ENCODE data around the gene PLGRKT.

DNA sequence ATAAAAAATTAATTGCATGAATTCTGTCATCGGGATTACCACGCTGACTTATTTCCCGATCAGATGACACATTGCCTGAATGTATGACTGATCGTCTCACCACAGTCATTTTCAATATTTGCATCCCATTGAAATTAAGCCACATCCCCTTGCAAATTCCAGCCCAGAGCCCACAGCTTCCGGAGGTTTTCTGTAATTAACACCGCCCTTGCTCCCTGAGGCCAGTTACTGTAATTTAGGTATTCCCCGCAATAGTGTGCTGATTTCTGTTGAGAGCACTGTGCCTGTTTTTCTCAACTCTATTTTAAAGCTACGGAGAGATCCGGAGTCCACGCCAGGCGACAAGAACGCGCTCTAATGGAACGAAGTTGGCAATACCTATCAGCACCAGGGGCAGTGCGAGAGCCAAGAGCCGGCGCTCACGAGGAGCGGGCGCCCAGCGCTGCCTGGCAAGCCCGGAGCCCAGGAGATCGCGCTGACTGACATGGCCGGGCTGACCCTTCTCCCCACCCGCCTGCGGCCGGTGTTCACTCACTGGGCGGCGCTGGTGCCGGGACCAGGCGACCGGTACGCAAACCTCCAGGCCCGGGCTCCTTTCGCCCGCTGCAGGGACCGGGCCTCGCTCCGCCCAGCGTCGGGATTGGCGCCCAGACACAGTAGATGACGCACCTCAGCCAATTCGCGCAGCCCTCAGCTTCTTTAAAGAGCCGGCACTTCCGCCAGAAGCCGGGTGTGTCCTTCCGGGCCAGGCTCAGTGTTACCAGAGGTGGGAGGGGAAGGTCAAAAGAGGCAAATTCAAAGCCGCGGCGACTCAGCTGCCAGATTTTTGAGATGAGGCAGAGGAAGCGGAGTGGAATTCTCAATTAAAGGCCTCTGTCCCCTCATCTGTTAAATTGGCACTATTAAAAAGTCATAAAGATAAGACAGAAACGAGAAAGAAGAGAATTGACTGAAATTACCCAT is at the start of gene PLGRKT:
- TF ChIP-seq POLR2A (IDR thresholded peaks at IDR 0.05; ENCODE audit: extremely low read depth, insufficient read length) (peak; percentile 98), MYC (IDR thresholded peaks at IDR 0.05; ENCODE audit: low read depth, low read length) (peak; percentile 61; the same call in 1 of the 2 replicates)
- TF ChIP-seq, protein P1, sequence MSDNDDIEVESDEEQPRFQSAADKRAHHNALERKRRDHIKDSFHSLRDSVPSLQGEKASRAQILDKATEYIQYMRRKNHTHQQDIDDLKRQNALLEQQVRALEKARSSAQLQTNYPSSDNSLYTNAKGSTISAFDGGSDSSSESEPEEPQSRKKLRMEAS (IDR thresholded peaks at IDR 0.05; ENCODE audit: low read depth, low read length): peak; percentile 52
- TF ChIP-seq, protein P2, sequence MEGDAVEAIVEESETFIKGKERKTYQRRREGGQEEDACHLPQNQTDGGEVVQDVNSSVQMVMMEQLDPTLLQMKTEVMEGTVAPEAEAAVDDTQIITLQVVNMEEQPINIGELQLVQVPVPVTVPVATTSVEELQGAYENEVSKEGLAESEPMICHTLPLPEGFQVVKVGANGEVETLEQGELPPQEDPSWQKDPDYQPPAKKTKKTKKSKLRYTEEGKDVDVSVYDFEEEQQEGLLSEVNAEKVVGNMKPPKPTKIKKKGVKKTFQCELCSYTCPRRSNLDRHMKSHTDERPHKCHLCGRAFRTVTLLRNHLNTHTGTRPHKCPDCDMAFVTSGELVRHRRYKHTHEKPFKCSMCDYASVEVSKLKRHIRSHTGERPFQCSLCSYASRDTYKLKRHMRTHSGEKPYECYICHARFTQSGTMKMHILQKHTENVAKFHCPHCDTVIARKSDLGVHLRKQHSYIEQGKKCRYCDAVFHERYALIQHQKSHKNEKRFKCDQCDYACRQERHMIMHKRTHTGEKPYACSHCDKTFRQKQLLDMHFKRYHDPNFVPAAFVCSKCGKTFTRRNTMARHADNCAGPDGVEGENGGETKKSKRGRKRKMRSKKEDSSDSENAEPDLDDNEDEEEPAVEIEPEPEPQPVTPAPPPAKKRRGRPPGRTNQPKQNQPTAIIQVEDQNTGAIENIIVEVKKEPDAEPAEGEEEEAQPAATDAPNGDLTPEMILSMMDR (IDR thresholded peaks at IDR 0.05; ENCODE audit: low read depth, low read length): no peak
